Chondrocyte (in vitro differentiated cells): Measurements from ENCODE around the gene CHRNB2. TPM values are rescaled to one million over a fixed set of nuclear protein-coding genes. Genes with fewer than 3 reads are reported as not detected.

Experiments
- DNase-seq: peaks from one replicate; pipeline ENCODE4 v3.0.0; 2021; ENCODE audit warnings: mixed read lengths, low spot score
- H3K27ac Mint-ChIP-seq: one replicate; pipeline ENCODE4 v1.8.0; 2021; ENCODE audit warnings: mild to moderate bottlenecking, moderate library complexity, mixed read lengths; ENCODE audit not compliant: unreplicated experiment
- H3K27me3 Mint-ChIP-seq: 2 replicates; pipeline ENCODE4 v1.8.0; 2021; ENCODE audit warnings: low read depth, mixed read lengths
- H3K36me3 Mint-ChIP-seq: 2 replicates; pipeline ENCODE4 v1.8.0; 2021; ENCODE audit warnings: low read depth, mixed read lengths
- H3K4me1 Mint-ChIP-seq: 2 replicates; pipeline ENCODE4 v1.8.0; 2021; ENCODE audit warnings: low read depth, mild to moderate bottlenecking, mixed read lengths
- H3K4me3 Mint-ChIP-seq: one replicate; pipeline ENCODE4 v1.8.0; 2021; ENCODE audit warnings: mild to moderate bottlenecking, moderate library complexity, mixed read lengths; ENCODE audit not compliant: unreplicated experiment
- H3K9me3 Mint-ChIP-seq: 2 replicates; pipeline ENCODE4 v1.8.0; 2021; ENCODE audit warnings: low read depth, mixed read lengths
- CTCF ChIP-seq: fragments of 200-600 bp; sonication (generic); IDR thresholded peaks from 2 replicates; pipeline ENCODE4 v1.5.0; 2021; ENCODE audit warnings: antibody characterized with exemption, mild to moderate bottlenecking, moderate library complexity
- total RNA-seq: library from RNA; stranded (reverse); gene quantifications from 3 replicates; pipeline ENCODE4 v1.2.1, GENCODE V29; 2021

Gene CHRNB2
- total RNA-seq, 1 donor from 2014 or later, result not detected

DNA sequence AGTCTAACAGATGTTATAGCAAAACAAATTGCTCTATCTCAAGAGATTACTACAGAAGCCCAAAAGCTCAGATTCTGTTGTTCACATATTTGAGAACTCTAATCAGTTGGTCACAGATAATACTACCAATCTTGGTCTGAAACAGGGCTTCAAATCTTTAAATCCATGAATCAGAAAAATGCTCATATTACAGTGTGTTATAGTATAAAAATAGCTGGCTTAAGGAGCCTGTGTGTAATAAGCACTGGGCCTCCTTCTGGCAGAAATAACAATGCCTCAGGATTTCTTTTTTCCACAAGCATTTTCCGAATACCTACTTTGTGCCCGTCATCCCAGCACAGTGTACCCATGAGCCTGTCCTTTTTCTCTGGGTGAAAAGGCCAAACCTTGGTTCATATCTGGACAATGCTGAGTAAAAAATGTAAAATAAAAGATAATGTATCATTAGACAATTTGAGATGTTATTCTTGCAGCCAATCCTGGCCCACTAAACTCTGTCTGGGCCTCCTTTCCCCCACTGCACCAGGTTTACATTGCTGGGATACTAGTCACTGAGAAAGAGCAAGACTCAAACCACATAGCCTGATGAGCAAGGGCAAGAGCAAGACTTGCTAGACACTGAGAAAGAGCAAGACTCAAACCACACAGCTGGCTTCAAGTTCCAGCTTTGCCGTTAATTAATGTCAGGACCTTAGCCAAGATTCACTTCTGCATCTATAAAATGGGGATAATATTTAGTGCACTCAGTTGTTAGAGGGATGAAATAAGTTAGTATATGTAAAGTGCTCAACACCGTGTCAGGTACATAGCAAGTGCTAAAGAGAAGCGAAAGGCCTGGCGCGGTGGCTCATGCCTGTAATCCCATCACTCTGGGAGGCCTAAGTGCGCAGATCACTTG, 57.4 kb downstream of the CHRNB2 start:
- TF ChIP-seq CTCF, result peak; percentile 50
- no peaks in the 10 kb centered on the region for H3K27me3 Mint-ChIP-seq
- peak overlapping the region; percentile 31 for H3K4me3 Mint-ChIP-seq
- H3K36me3 Mint-ChIP-seq, result no peaks in the 10 kb centered on the region
- H3K9me3 Mint-ChIP-seq, result peaks cover 5% of the 10 kb centered on the region
- peak overlapping the region; percentile 95 for H3K27ac Mint-ChIP-seq
- peaks cover 47% of the 10 kb centered on the region for H3K4me1 Mint-ChIP-seq
- DNase-seq, result no peak

DNA sequence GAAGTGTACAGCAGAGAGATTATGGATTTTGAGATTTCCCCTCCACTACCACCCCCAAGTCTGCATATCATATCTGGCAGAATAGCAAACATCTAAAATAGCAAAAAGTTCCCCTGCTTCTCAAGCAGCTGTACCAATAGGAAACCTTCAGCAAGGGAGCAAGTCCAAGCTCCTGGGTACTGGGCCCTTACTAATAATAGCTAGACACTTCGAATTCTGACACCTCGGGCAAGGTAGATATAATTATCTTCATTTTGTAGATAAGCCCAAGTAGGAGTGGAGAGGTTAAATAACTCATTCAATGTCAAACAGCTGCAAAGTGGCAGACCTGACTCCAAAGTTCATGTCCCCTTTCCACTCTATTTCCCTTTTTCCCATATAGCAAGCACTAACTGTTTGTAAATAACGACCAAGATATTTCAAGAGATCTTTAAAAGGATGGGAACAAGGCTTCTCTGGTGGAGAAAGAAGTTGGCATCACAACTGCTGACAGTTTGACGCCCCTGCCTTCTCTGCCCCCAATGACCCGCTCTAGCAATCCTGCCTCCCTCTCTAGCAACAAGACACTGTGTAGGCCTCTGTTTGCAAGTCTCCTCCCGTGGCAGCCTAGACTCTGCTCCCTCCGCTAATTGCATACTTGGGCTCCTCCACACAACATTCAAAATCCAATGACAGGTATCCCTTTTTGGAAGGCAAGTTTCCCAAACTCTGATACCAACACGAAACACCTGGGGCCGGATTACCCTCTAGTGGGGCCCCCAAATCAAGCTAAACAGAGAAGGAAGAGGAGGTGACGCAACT, 59.1 kb downstream of the CHRNB2 start:
- peak overlapping the region; percentile 100 for H3K27ac Mint-ChIP-seq
- no peak for TF ChIP-seq CTCF
- H3K36me3 Mint-ChIP-seq, result no peaks in the 10 kb centered on the region
- H3K9me3 Mint-ChIP-seq, result peaks cover 6% of the 10 kb centered on the region
- peak overlapping the region; percentile 96 for H3K4me3 Mint-ChIP-seq
- H3K27me3 Mint-ChIP-seq, result peaks cover 4% of the 10 kb centered on the region
- no peak for DNase-seq
- peaks cover 46% of the 10 kb centered on the region for H3K4me1 Mint-ChIP-seq

DNA sequence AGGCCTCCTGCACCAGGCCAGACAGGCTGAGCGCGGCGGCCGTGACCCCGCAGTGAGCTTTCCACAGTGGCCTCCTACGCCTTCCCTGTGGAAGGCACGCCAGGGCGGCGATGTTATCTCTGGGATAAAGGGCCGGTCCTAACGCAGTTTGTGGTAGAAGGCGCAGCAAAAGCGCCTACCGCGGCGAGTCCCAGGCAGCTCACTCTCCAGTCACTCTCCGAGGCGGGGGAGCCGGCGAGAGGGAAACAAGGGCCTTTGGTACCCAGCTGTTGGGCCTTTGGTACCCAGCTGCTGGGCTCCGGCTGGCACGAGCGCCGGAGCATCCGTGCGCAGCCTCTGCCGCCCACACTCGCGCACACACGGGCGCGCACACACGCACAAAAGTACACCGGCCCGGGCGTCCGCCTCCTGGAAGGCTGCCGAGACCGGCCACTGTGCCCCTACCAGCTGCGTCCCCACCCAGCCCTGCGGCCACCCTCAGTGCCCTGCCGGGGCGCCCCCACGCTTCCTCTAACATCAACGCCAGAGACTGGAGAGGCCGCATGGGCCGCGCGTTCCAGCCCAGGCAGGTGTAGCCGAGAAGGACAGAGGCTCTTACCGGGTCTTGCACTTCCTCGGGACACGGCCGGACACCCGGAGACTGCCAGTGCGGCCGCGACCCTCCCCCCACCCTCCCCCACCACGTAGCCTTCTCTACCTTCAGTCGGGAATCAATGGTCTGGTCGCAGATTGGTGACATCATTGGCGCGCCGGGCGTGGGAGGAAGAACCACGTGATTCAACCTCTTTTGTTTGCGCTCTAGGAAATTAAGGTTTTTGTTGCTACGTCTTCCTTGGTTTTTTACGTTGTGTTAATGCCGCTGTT, 59.9 kb downstream of the CHRNB2 start:
- H3K4me3 Mint-ChIP-seq, result peak overlapping the region; percentile 96
- H3K27ac Mint-ChIP-seq, result peak overlapping the region; percentile 100
- no peaks in the 10 kb centered on the region for H3K36me3 Mint-ChIP-seq
- no peak for DNase-seq
- H3K4me1 Mint-ChIP-seq, result peaks cover 41% of the 10 kb centered on the region
- H3K27me3 Mint-ChIP-seq, result peaks cover 11% of the 10 kb centered on the region
- peak; percentile 35 for TF ChIP-seq CTCF
- peaks cover 6% of the 10 kb centered on the region for H3K9me3 Mint-ChIP-seq

- TF ChIP-seq CTCF, result no peak
- Mint-ChIP-seq H3K27me3 (peaks cover 12% of the 10 kb centered on the region), H3K27ac (peak overlapping the region; percentile 100), H3K36me3 (no peaks in the 10 kb centered on the region), H3K4me3 (peak overlapping the region; percentile 96), H3K9me3 (peaks cover 6% of the 10 kb centered on the region), H3K4me1 (peaks cover 35% of the 10 kb centered on the region)
- no peak for DNase-seq
These were observed 60.5 kb downstream of the CHRNB2 start for GRCh38 chr1:154628121-154628405.
